HepG2 (cell line): ENCODE measurements around the gene BAHCC1. TPM values are rescaled to one million over a fixed set of nuclear protein-coding genes. Genes with fewer than 3 reads are reported as not detected.

Experiments
- AFF4 ChIP-seq: sonication (generic); formaldehyde crosslinking; IDR thresholded peaks from 2 replicates; pipeline ENCODE4 v1.4.0; 2020; ENCODE audit warnings: missing genetic modification reagents
- ATF3 ChIP-seq: sonication (generic); formaldehyde crosslinking; IDR thresholded peaks from 2 replicates; pipeline ENCODE4 v1.4.0; 2020; ENCODE audit warnings: missing genetic modification reagents
- FOXA1 ChIP-seq, 2 experiments: fragments of 450-650 bp in 1 of 2; sonication (generic) in 1 of 2; formaldehyde crosslinking in 1 of 2; IDR thresholded peaks; 2 replicates each; pipeline versions ENCODE4 v1.4.0 to v1.6.1; 2016 to 2020; ENCODE audit warnings: missing genetic modification reagents in 1 of 2
- HHEX ChIP-seq: IDR thresholded peaks from 2 replicates; pipeline ENCODE4 v1.6.1; 2016; ENCODE audit warnings: control low read depth
- LBX2 ChIP-seq: sonication (generic); formaldehyde crosslinking; IDR thresholded peaks from 2 replicates; pipeline ENCODE4 v1.5.0; 2020; ENCODE audit warnings: missing genetic modification reagents, mild to moderate bottlenecking, borderline replicate concordance
- NRL ChIP-seq: sonication (generic); formaldehyde crosslinking; IDR thresholded peaks from 2 replicates; pipeline ENCODE4 v1.5.0; 2020; ENCODE audit warnings: missing genetic modification reagents, mild to moderate bottlenecking, moderate library complexity, borderline replicate concordance
- PTBP1 ChIP-seq: fragments of 200-400 bp; formaldehyde crosslinking; IDR thresholded peaks from 2 replicates; pipeline ENCODE4 v1.6.1; 2018; ENCODE audit warnings: low read length, low read depth; ENCODE audit not compliant: poor library complexity, severe bottlenecking
- SCMH1 ChIP-seq: sonication (generic); formaldehyde crosslinking; IDR thresholded peaks from 2 replicates; pipeline ENCODE4 v1.9.0; 2021; ENCODE audit warnings: missing genetic modification reagents, mild to moderate bottlenecking, borderline replicate concordance
- SMARCE1 ChIP-seq: fragments of 450-650 bp; IDR thresholded peaks from 2 replicates; pipeline ENCODE4 v1.6.1; 2017; ENCODE audit warnings: borderline replicate concordance
- TBL1XR1 ChIP-seq: fragments of 150-350 bp; IDR thresholded peaks from 2 replicates; pipeline ENCODE4 v1.6.1; 2014; ENCODE audit warnings: borderline replicate concordance, low read length; ENCODE audit not compliant: partially characterized antibody
- TCF7 ChIP-seq: sonication (generic); IDR thresholded peaks from 2 replicates; pipeline ENCODE4 v1.6.1; 2016; ENCODE audit warnings: antibody characterized with exemption, low read depth
- TERF1 ChIP-seq: sonication (generic); formaldehyde crosslinking; IDR thresholded peaks from 2 replicates; pipeline ENCODE4 v1.8.0; 2022; ENCODE audit warnings: mild to moderate bottlenecking, missing genetic modification reagents, moderate library complexity
- ZBTB7B ChIP-seq: sonication (generic); formaldehyde crosslinking; IDR thresholded peaks from 2 replicates; pipeline ENCODE4 v1.4.0; 2020; ENCODE audit warnings: missing genetic modification reagents
- ZMYM3 ChIP-seq: sonication (generic); formaldehyde crosslinking; IDR thresholded peaks from 2 replicates; pipeline ENCODE4 v1.5.1; 2020; ENCODE audit warnings: mild to moderate bottlenecking, missing genetic modification reagents
- ZNF17 ChIP-seq: sonication (generic); formaldehyde crosslinking; IDR thresholded peaks from 2 replicates; pipeline ENCODE4 v1.5.0; 2020; ENCODE audit warnings: mild to moderate bottlenecking, missing genetic modification reagents
- ZNF264 ChIP-seq: sonication (generic); formaldehyde crosslinking; IDR thresholded peaks from 2 replicates; pipeline ENCODE4 v1.4.0; 2020; ENCODE audit warnings: missing genetic modification reagents
- ZNF333 ChIP-seq: sonication (generic); formaldehyde crosslinking; IDR thresholded peaks from 2 replicates; pipeline ENCODE4 v1.4.0; 2020; ENCODE audit warnings: mild to moderate bottlenecking, missing genetic modification reagents, borderline replicate concordance
- ZNF343 ChIP-seq: sonication (generic); formaldehyde crosslinking; IDR thresholded peaks from 2 replicates; pipeline ENCODE4 v1.4.0; 2020; ENCODE audit warnings: mild to moderate bottlenecking, missing genetic modification reagents
- ZNF414 ChIP-seq: sonication (generic); formaldehyde crosslinking; IDR thresholded peaks from 2 replicates; pipeline ENCODE4 v1.5.0; 2020; ENCODE audit warnings: missing genetic modification reagents
- ZNF556 ChIP-seq: sonication (generic); formaldehyde crosslinking; IDR thresholded peaks from 2 replicates; pipeline ENCODE4 v1.4.0; 2020; ENCODE audit warnings: mild to moderate bottlenecking, missing genetic modification reagents, borderline replicate concordance
- ZNF737 ChIP-seq: sonication (generic); formaldehyde crosslinking; IDR thresholded peaks from 2 replicates; pipeline ENCODE4 v1.5.0; 2020; ENCODE audit warnings: missing genetic modification reagents, mild to moderate bottlenecking, borderline replicate concordance
- ZNF768 ChIP-seq: sonication (generic); formaldehyde crosslinking; IDR thresholded peaks from 2 replicates; pipeline ENCODE4 v1.4.0; 2020; ENCODE audit warnings: missing genetic modification reagents
- ZNF772 ChIP-seq: sonication (generic); formaldehyde crosslinking; IDR thresholded peaks from 2 replicates; pipeline ENCODE4 v1.5.0; 2020; ENCODE audit warnings: mild to moderate bottlenecking, missing genetic modification reagents
- ZSCAN5A ChIP-seq: sonication (generic); formaldehyde crosslinking; IDR thresholded peaks from 2 replicates; pipeline ENCODE4 v1.8.0; 2022; ENCODE audit warnings: mild to moderate bottlenecking, missing genetic modification reagents, borderline replicate concordance
- polyA plus RNA-seq, 8 experiments: library from polyadenylated mRNA; depleted of rRNA in 3 of 8; stranded (reverse) in 7 of 8; unstranded in 1 of 8; fragments of >200 nt; fragmentation: Illumina TruSeq in 4 of 8; extraction: Trizol in 4 of 8; gene quantifications; 2 replicates each; pipeline versions ENCODE4 v1.2.1 to v1.2.3, GENCODE V29; 2011 to 2016; ENCODE audit warnings: low read depth in 4 of 8, missing spikeins in 1 of 8, mixed read lengths in 1 of 8; ENCODE audit not compliant: insufficient read depth in 1 of 8
- total RNA-seq, 5 experiments: library from RNA; depleted of rRNA; stranded (reverse); fragments of >200 nt; fragmentation: Illumina TruSeq; extraction: Trizol; gene quantifications; 2 replicates each; pipeline ENCODE4 v1.2.3, GENCODE V29; 2016; ENCODE audit warnings: low read depth in 1 of 5

The BAHCC1 gene
- total and polyA plus RNA-seq, 2 of the 13 experiments (the other 11 are each of a cell fraction or from before 2014, with no cell fraction given) = 1.4 to 1.7 TPM

- no peak for TF ChIP-seq AFF4 (CRISPR knock-in tag)
- TF ChIP-seq NRL (CRISPR knock-in tag) = peak; percentile 51; the same call in 1 of the 2 replicates
- no peak for TF ChIP-seq ZBTB7B (CRISPR knock-in tag)
- no peak for TF ChIP-seq TCF7
- TF ChIP-seq ZNF772 (CRISPR knock-in tag) = no peak
- no peak for TF ChIP-seq ZNF414 (CRISPR knock-in tag)
- no peak for TF ChIP-seq SCMH1 (CRISPR knock-in tag)
- peak; percentile 57; the same call in 1 of the 2 replicates for TF ChIP-seq ZMYM3 (CRISPR knock-in tag)
- TF ChIP-seq HHEX (CRISPR knock-in tag) = no peak
- no peak for TF ChIP-seq ATF3 (CRISPR knock-in tag)
- TF ChIP-seq ZNF343 = no peak
- TF ChIP-seq ZSCAN5A = no peak
- no peak for TF ChIP-seq SMARCE1
- TF ChIP-seq ZNF768 (CRISPR knock-in tag) = peak; percentile 87
- TF ChIP-seq ZNF264 (CRISPR knock-in tag) = no peak
- peak; percentile 55 for TF ChIP-seq PTBP1
- no peak for TF ChIP-seq ZNF556 (CRISPR knock-in tag)
- TF ChIP-seq LBX2 = no peak
- TF ChIP-seq TERF1 (CRISPR knock-in tag) = no peak
- no peak for TF ChIP-seq TBL1XR1
- no peak for TF ChIP-seq ZNF737 (CRISPR knock-in tag)
- no peak for TF ChIP-seq ZNF333 (CRISPR knock-in tag)
- no peak for TF ChIP-seq ZNF17 (CRISPR knock-in tag)
- no peak for TF ChIP-seq FOXA1 (IDR thresholded peaks at IDR 0.05)
- peak; percentile 31; the same call in 1 of the 2 replicates for TF ChIP-seq FOXA1 (CRISPR knock-in tag; IDR thresholded peaks at IDR 0.05)
Observed at GRCh38 chr17:81491181-81491581, 95.9 kb downstream of the BAHCC1 start (continued).
